ENCODE results near the gene ATP5MG.
"Not testable (repeated sequence)": the region's sequence is repeated elsewhere in the genome, so short reads cannot be mapped to it uniquely, and the experiment has no call there.

Gene ATP5MG

GRCh38 chr11:118401151-118401879, at the start of gene ATP5MG:
ATP5MG (plus strand) TSS chr11:118401606; CDS start chr11:118401666, 60 bp downstream.
- DNase-seq = peak; percentile 62 to 99 (median 84)

GRCh38 chr11:118353084-118353710, 48.2 kb upstream of the ATP5MG start:
- no peak for DNase-seq

- DNase-seq = no peak
Measured at GRCh38 chr11:118358071-118358470, 43.3 kb upstream of the ATP5MG start.

- DNase-seq = peak; percentile 76 to 97 (median 90)
Measured at GRCh38 chr11:118359295-118359958, 42.0 kb upstream of the ATP5MG start, which contains the start of gene UBE4A. UBE4A (plus strand) TSS chr11:118359600; CDS start chr11:118365081, 5,481 bp downstream.

- no peak for DNase-seq
Measured at GRCh38 chr11:118364956-118365615, 36.3 kb upstream of the ATP5MG start.

- DNase-seq = no peak
Measured at GRCh38 chr11:118366287-118366686, 35.1 kb upstream of the ATP5MG start.

- no peak for DNase-seq
Measured at GRCh38 chr11:118370774-118371173, 30.6 kb upstream of the ATP5MG start.

- DNase-seq = no peak
Measured at GRCh38 chr11:118373263-118373662, 28.1 kb upstream of the ATP5MG start.

- DNase-seq = no peak
Measured at GRCh38 chr11:118373871-118374270, 27.5 kb upstream of the ATP5MG start.

- no peak for DNase-seq
Measured at GRCh38 chr11:118374729-118375128, 26.7 kb upstream of the ATP5MG start.

GRCh38 chr11:118375978-118376377, 25.4 kb upstream of the ATP5MG start:
- DNase-seq = no peak

GRCh38 chr11:118379497-118379896, 21.9 kb upstream of the ATP5MG start:
- no peak for DNase-seq

- DNase-seq = no peak
Measured at GRCh38 chr11:118380571-118380970, 20.8 kb upstream of the ATP5MG start.

- no peak for DNase-seq
Measured at GRCh38 chr11:118382954-118383353, 18.5 kb upstream of the ATP5MG start.

GRCh38 chr11:118383657-118384056, 17.7 kb upstream of the ATP5MG start:
- no peak for DNase-seq

GRCh38 chr11:118396097-118396501, 5.3 kb upstream of the ATP5MG start:
- no peak for DNase-seq

- no peak for DNase-seq
Measured at GRCh38 chr11:118397448-118397847, 4.0 kb upstream of the ATP5MG start.

- DNase-seq = no peak
Measured at GRCh38 chr11:118398791-118399559, 2.4 kb upstream of the ATP5MG start.

GRCh38 chr11:118401880-118402590, 629 bp downstream of the ATP5MG start:
- DNase-seq = no peak

GRCh38 chr11:118402594-118402993, 1.2 kb downstream of the ATP5MG start:
- DNase-seq = not testable (repeated sequence)

Measured in hypothalamus (tissue), 51 donors.